NCI-H526 treated with DMSO at 0.1 percent for 48 hours (cell line): Measurements from ENCODE around the gene TMED10.
"Not testable (repeated sequence)": the region's sequence is repeated elsewhere in the genome, so short reads cannot be mapped to it uniquely, and the experiment has no call there.

Source experiments
- DNase-seq: peaks from one replicate; lab custom pipeline; 2025; lab: John Stamatoyannopoulos, UW

Gene TMED10

GRCh38 chr14:75158843-75159614, 17.4 kb downstream of the TMED10 start:
- DNase-seq = no peak

GRCh38 chr14:75156901-75157300, 19.5 kb downstream of the TMED10 start:
- no peak for DNase-seq

DNA sequence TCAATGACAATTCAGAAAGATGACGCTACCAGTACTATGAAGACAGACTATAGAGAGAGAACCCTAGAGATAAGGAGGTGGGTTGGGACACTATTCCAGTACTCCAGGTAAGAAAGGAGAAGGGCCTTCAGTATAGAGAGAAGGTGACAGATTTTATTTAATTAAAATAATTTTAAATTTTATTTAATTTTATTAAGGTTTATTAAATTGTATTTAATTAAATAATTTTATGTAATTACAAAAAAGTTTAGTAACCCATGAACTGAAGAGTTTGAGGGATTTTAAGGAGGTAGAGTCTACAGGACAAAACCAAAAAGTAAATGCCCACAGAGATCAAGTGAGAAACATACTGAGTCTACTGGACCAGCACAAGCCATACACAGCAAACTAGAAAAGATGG, 20.3 kb downstream of the TMED10 start:
- no peak for DNase-seq

DNA sequence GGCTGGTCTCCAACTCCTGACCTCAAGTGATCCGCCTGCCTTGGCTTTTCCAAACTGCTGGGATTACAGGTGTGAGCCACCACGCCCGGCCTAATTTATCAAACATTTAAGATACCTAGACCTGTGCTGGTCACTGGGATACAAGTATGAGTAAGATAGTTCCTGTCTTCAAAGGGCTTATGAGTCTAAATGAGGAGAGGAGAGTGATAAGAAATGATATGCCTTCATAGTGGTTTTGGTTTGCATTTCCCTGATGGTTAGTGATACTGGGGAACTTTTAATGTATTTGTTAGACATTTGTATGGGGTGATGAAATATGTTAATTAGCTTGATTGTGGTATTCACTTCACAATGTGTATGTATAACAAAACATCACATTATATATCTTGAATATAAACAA, 21.2 kb downstream of the TMED10 start:
- no peak for DNase-seq

DNA sequence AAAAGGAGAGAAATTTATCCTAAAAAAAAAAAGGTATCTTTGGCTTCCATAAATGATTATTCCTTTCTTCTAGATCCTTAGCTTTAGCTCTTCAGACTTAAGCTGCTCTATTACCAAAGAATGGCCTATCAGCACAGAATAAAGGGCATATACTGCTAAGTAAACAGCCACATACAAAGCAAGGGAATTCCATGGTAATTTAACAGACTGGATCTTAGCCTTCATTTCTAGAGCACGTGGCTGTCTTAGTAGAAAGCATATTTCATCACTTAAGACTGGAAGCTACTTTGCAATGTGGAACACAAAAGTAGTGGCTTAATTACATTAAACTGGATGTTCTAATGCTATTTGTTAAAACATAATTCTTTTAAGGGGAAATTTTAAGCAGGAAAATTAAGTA, 23.1 kb downstream of the TMED10 start:
- DNase-seq = no peak

- no peak for DNase-seq
Observed at GRCh38 chr14:75151851-75152250, 24.6 kb downstream of the TMED10 start.

GRCh38 chr14:75150637-75151036, 25.8 kb downstream of the TMED10 start:
- not testable (repeated sequence) for DNase-seq

DNA sequence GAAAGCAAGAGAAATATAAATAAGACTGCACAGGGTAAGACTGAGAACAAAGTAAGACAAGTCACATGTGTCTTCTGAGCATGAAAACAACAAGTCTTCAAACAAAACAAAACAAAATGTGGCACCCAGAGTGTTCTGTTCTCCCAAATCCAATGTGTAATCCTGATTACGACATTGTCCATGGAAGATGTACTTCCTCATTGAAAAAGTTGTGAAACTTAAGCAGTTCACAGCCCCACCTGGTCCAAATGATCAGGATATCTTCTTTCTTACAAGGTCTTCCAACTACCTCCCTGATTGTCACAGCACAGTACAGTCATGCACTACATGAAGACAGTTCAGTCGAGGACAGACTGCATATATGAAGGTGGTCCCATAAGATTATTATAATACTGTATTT, 26.3 kb downstream of the TMED10 start:
- DNase-seq = no peak

DNA sequence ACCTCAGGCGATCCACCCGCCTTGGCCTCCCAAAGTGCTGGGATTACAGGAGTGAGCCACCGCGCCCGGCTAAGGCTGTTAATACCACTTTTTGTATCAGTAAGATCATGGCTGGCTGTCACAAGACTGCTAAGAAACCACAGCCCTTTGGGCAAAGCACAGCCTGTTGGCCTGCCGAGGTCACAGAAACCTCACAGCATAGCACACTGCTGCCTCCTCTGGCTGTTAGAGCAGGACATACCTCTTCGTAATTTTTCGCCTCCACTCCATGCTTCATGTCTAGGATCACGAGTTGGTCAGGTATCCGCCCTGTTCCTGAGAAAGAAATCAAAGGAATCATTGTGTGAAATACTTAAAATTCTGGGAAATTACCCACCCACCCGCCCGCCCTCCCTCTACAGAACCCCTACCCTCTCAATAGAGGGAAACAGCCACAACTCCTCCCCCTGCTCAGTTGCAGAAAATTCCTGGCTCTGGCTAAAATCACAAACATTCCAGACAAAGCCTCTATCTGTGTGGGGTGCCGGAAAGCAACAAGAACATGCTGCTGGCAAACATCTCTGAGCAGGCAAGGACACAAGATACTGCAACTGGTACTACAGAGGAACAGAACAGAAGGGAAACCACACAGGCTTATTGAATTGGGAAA, 28.9 kb downstream of the TMED10 start:
- no peak for DNase-seq

DNA sequence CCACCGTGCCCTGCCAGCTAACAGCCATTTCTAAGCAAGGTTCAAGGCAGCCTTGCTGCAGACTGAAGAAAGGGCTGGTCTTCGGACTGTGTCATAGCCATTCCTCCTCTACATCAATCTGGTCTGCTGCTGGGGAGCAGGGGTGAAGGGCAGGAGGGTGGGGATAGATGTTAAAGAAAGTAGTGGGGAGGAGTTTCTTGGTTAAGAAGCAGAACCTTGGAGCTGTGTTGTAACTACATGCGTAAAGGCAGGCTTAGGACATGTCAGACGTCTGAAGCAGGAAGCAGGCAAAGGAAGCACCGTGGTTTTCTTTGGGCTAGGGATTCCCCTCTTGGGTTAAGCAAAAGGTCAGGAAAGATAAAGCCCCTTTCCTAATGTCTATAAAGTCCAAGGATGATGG, 31.5 kb downstream of the TMED10 start:
- DNase-seq = no peak

- DNase-seq = no peak
Observed at GRCh38 chr14:75143761-75144527, 32.5 kb downstream of the TMED10 start.

DNA sequence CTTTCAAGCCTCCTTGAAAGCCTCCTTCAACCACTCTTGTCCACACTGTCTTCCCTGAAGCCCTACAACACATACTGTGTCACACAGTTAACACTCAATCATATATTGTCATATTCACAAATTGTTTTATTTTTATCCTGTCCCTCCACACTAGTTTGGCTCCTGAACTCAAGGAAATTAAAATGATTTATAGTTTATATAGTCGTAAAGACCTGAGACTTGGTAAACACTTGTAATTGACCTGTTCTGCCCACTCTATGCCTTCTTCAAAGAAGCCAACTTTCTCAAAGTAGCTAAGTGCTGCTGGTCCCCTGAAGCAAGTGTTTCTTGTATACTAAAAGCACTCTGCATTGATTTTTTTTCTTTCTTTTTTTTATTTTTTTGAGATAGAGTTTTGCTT, 33.9 kb downstream of the TMED10 start:
- DNase-seq = no peak

GRCh38 chr14:75141967-75142366, 34.4 kb downstream of the TMED10 start:
- DNase-seq = no peak

DNA sequence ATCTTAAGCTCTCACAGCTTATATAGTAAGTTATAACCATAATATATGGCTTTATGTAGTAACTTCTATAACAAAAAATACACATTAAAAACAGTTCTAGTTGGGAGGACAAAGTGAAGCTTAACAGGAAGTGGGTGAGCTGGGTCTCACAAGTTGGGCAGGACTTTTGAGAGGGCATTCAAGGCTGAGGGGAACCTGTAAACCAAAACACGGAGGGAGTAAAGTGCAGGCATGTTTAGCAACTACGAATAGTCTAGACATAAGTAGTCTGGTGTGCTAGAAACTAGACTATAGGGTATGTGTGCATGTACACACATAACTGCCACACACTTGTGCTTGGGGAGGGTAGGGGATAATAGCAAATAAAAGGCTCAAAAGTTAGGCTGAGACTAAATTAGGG, 35.4 kb downstream of the TMED10 start:
- no peak for DNase-seq

DNA sequence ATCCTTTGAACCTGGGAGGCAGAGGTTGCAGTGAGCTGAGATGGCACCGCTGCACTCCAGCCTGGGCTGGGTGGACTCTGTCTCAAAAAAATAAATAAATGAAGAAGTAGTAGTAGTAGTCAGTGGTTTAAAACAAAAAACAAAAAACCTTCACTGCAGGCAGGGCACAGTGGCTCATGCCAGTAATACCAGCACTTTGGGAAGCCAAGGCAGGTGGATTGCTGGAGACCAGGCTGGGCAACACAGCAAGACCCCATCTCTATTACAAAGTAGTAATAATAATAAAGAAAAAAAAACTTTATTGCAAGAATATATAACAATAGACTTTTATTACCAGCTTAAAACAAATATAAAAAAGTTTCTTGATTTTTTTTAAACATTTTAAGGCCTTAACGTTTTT, 35.8 kb downstream of the TMED10 start:
- DNase-seq = no peak

- no peak for DNase-seq
Observed at GRCh38 chr14:75139185-75139584, 37.2 kb downstream of the TMED10 start.

- DNase-seq = no peak
Observed at GRCh38 chr14:75138492-75138891, 37.9 kb downstream of the TMED10 start.

GRCh38 chr14:75134644-75135043, 41.8 kb downstream of the TMED10 start:
- no peak for DNase-seq

DNA sequence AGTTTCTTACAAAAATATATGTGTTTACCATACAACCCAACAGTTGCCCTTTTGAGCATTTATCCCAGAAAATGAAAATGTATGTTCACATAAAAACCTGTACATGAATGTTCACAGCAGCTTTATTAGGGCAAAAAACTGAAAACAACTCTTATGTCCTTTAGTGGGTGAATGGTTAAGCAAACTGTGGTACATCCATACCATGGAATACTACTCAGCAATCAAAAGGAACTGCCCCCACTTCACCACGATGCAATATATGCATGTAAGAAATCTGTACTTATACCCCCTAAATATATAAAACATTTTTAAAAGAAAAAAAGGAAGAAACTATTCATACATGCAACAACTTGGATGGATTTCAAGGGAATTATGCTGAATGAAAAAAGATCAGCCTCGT, 42.8 kb downstream of the TMED10 start:
- DNase-seq = no peak

DNA sequence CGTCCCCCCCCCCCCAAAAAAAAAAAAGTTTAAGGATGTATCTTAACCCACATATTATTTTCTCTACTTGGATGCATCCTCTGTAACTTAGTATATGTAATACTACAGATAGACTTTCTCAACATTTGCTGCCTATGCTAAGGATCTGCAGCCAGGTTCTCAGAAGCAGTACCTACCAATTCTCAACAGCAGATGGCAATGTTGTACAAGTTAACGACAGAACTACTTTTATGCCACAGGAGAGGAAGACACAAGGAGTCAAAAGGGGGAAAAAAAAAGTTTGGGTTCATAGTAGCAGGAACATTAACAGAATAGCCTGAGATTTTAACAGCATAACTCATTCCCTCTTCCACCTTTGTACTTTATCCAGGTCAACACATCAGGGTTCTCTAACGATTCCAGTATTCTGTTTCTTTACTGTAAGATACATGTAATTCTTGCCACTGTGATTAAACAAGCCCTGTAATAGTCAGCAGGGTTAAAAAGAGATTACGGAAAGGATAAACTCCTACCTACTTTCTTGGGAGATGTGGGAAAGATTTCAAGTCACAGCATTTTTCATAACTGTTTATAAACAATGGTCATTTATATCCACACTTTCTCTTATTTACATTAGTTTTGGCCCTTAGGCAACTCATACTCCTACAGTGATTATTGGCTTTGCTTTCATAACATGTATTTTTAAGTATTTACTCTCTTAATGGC, 43.9 kb downstream of the TMED10 start:
- peak; percentile 43 for DNase-seq

DNA sequence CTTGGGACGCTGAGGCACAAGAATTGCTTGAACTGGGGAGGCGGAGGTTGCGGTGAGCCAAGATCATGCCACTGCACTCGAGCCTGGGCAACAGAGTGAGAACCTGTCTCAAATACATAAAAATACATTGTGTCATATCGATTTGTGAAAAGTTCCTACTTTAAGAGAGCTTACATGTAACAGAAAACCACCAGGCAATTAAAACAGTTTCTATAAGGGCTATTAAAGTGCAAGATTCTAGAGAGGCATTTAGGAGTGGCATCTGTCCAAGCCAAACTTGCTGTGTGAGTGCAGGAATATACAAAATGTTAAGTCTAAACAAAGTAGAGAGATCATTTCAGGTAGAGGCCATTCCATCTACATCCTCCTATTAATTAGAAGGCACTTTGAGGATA, 47.8 kb downstream of the TMED10 start:
- no peak for DNase-seq

GRCh38 chr14:75127903-75128595, 48.4 kb downstream of the TMED10 start:
- no peak for DNase-seq
